ENCODE data around the gene IL1F10.

DNA sequence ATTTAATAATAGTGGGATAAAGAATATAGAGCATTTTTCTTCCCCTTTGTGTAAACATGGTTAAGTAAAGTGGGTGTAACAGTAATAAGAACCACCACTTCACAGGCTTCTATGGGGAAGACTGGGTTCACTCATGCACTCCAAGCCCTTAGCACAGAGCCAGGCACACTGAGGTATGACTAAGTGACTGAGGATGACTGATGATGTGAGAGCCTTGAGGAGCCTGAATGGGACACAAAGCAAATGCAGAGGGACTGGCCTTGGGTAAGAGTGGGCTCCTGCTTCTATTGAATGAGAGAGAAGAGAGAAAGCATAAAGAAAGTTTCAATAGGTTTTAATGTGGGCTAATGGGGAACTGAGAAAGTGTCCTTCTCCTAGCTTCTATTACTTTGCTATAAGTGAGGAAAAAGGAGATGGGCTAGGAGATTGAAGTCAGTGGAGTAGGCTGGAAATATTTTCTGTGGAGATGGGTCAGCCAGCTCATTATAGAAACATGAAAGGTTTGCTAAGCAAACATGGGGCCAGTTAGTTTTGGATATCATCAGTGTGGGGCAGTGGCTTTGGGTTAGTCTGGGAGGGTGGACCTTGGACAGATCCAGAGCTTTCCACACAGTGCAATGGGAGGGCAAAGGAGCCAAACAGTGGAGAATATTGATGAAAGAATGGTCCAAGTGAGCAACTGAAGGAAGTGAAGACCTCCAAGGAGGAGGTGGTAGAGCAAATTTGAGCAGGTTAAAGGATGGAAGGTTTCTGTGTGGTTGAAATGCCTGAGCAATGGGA lies 20.6 kb downstream of the IL1F10 start:
- TF ChIP-seq CTCF (IDR thresholded peaks at IDR 0.05; ENCODE audit: extremely low read depth in 1 of 2, insufficient read depth in 1 of 2, low read depth in 1 of 2, low read length in 2 of 2): no peak
- TF ChIP-seq MAX (IDR thresholded peaks at IDR 0.05; ENCODE audit: insufficient read depth, insufficient read length): no peak
- no peak for TF ChIP-seq GATA2 (IDR thresholded peaks at IDR 0.05; ENCODE audit: insufficient read depth, insufficient read length, low read depth, low read length)
- TF ChIP-seq POLR2A (IDR thresholded peaks at IDR 0.05; ENCODE audit: low read depth, low read length): no peak
- TF ChIP-seq FOS (IDR thresholded peaks at IDR 0.05; ENCODE audit: borderline replicate concordance, insufficient read depth, low read length): no peak

All from endothelial cell of umbilical vein (primary cell).